ENCODE measurements around the gene PRR23E.

PRR23E gene

DNA sequence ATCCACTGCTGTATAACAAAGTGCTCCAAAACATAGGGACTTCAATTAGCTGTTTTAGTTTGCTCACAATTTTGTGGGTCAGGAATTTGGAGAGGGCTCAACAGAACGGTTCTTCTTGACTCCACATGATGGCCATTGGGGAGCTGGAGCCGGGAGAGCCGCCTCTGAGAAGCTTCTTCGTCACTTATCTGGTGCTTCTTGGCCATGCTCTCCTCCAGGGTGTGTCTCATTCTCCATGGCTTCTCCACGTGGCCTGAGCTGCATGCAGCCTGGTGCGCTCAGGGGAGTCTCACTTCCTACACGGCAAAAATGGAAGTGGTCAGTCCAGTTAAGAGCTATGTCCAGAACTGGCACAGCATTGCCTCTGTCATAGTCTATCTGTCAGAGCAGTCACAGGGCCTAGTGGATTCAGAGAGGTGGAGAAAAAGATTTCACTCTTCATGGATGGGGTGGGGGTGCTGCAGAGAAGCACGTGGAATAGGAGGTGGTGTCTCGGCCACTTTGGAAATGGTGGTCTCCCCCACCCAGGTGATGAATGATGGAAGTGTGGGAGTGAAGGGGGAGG, 26.3 kb upstream of the PRR23E start:
- H3K4me3 ChIP-seq (ENCODE audit: low read length) = no peak overlapping the region
- H3K4me1 ChIP-seq (ENCODE audit: insufficient read depth, low read length) = no peaks in the 10 kb centered on the region
- H3K27ac ChIP-seq (ENCODE audit: low read length) = no peak overlapping the region
- H3K27me3 ChIP-seq (ENCODE audit: insufficient read depth, low read length) = no peaks in the 10 kb centered on the region
- H3K36me3 ChIP-seq (ENCODE audit: insufficient read depth, low read depth, low read length) = no peaks in the 10 kb centered on the region
- H3K9me3 ChIP-seq (ENCODE audit: insufficient read depth, low read depth, low read length) = no peaks in the 10 kb centered on the region
- H3K9ac ChIP-seq (ENCODE audit: low read depth, low read length) = no peak overlapping the region

DNA sequence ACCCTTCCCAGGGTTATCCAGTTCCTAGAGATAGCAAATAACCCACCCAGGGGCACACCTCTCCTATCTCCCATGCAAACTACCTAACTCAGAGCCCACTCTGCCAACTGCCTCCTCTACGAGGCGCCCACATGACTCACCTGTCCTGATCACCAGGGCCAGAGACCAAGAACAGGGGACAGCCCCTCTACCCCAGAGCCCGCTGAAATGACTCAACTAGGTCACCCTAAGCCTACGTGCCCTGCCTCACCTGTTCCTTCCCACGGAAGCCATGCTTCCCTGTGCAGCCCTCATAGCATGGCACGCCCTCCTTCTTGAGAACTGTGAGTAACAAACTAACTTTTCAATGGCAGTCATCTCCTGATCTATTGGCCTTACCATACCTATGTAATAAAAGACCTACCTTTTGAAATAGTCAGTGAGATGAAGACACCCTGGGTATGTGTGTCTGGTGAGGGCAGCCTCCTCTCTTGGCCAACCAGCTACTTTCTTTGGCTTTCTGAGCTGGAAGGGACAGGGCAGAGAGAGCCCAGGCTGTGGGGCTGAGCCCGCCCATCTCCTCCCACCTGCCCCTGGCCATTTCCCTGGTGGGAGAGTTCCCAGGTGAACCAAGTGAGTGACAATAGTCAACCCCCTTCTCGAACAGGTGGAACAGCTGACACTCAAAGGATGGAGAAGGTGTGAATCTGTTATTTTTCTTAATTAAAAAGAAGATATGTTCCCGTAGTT, 25.5 kb upstream of the PRR23E start:
- no peaks in the 10 kb centered on the region for H3K36me3 ChIP-seq (ENCODE audit: insufficient read depth, low read depth, low read length)

DNA sequence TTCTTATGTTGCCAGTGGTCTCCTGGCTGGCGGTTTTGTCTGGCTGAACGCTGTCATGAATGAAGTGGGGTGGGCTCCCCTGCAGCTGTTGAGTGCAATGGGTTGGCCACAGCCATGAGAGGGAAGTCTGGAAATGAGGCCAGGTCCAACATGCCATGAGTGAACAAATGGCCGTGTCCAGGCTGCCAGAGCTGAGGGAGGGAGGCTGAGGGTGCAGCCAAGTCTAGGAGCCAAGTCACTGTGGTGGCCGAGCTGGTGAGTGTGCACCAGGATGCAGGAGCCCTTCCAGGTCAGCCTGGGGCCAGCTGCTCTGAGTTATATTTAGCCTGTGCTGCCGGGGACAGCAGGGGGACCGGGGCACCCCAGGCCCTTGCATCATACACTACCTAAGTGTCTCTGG, 24.7 kb upstream of the PRR23E start:
- no peak overlapping the region for H3K9ac ChIP-seq (ENCODE audit: low read depth, low read length)

More for the DNA sequence above, 25.5 kb upstream of the PRR23E start:
- no peak overlapping the region for H3K27ac ChIP-seq (ENCODE audit: low read length)
- H3K9me3 ChIP-seq (ENCODE audit: insufficient read depth, low read depth, low read length) = no peaks in the 10 kb centered on the region
- H3K9ac ChIP-seq (ENCODE audit: low read depth, low read length) = no peak overlapping the region
- H3K4me1 ChIP-seq (ENCODE audit: insufficient read depth, low read length) = no peaks in the 10 kb centered on the region
- no peak overlapping the region for H3K4me3 ChIP-seq (ENCODE audit: low read length)
- no peaks in the 10 kb centered on the region for H3K27me3 ChIP-seq (ENCODE audit: insufficient read depth, low read length)

DNA sequence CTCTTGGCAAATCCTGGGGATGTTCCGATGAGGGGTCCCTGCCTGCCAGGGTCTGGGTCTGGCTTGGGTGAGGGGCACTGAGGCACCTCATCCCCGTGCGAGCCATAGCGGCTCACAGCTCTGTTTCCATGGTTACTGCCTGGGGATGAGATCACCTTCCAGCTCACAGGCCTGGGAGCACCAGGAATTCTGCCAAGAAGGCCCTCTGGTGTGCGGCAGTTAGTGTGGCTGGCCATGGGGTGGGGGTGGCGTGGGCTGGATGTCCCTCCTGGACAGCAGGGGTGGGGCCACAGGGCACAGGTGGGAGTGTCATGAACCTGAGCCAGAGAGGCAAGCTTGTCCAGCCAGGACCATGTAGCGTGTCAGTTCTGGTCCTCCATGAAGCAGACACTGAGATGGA, 22.1 kb upstream of the PRR23E start:
- Histone ChIP-seq H3K4me3 (ENCODE audit: low read length) (no peak overlapping the region), H3K36me3 (ENCODE audit: insufficient read depth, low read depth, low read length) (no peaks in the 10 kb centered on the region), H3K27me3 (ENCODE audit: insufficient read depth, low read length) (no peaks in the 10 kb centered on the region), H3K4me1 (ENCODE audit: insufficient read depth, low read length) (no peaks in the 10 kb centered on the region), H3K27ac (ENCODE audit: low read length) (no peak overlapping the region), H3K9ac (ENCODE audit: low read depth, low read length) (no peak overlapping the region), H3K9me3 (ENCODE audit: insufficient read depth, low read depth, low read length) (no peaks in the 10 kb centered on the region)

More for the DNA sequence above, 24.7 kb upstream of the PRR23E start:
- Histone ChIP-seq H3K9me3 (ENCODE audit: insufficient read depth, low read depth, low read length) (no peaks in the 10 kb centered on the region), H3K27me3 (ENCODE audit: insufficient read depth, low read length) (no peaks in the 10 kb centered on the region), H3K4me3 (ENCODE audit: low read length) (no peak overlapping the region), H3K4me1 (ENCODE audit: insufficient read depth, low read length) (no peaks in the 10 kb centered on the region), H3K27ac (ENCODE audit: low read length) (no peak overlapping the region), H3K36me3 (ENCODE audit: insufficient read depth, low read depth, low read length) (no peaks in the 10 kb centered on the region)

DNA sequence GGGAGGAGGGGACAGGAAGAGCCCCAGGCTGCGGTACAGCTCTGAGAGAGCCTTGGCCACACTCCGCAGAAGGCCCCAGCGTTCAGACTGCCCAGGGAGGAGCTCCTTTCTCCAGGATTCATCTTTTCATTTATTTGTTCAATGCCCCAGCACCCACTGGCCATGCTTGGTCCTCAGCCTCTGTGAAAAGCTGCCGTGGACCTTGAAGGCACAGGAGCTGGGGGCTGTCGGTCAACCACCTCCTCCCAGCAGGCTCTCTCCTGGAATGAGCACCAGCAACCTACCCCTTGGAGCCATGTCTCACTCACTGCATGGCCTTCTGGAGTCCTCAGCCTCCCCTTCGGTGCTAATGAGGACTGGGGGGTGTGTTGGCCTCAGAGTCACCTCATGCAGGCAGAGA, 21.6 kb upstream of the PRR23E start:
- H3K9me3 ChIP-seq (ENCODE audit: insufficient read depth, low read depth, low read length) = no peaks in the 10 kb centered on the region

DNA sequence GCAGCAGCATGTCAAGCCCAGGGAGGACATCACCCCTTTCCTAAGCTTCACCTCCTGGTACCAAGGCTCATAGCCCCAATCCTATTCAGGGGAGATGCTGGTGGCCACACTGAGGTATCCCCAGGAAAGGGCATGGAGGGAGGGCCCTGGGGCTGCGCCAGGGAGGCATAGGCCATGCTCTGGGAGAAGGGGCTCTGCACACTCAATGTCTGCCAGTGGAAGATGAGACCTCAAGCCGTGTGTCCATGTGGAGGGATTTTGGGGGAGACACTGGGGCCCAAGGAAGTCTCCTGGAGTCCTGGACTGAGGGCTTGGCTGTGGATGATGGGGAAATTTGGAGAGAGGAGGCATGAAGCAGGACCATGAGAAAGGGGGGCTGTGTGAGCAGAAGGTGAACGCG, 21.2 kb upstream of the PRR23E start:
- H3K4me3 ChIP-seq (ENCODE audit: low read length) = no peak overlapping the region
- H3K9ac ChIP-seq (ENCODE audit: low read depth, low read length) = no peak overlapping the region
- no peaks in the 10 kb centered on the region for H3K36me3 ChIP-seq (ENCODE audit: insufficient read depth, low read depth, low read length)
- no peak overlapping the region for H3K27ac ChIP-seq (ENCODE audit: low read length)
- no peaks in the 10 kb centered on the region for H3K9me3 ChIP-seq (ENCODE audit: insufficient read depth, low read depth, low read length)
- no peaks in the 10 kb centered on the region for H3K4me1 ChIP-seq (ENCODE audit: insufficient read depth, low read length)
- no peaks in the 10 kb centered on the region for H3K27me3 ChIP-seq (ENCODE audit: insufficient read depth, low read length)

More for the DNA sequence above, 21.6 kb upstream of the PRR23E start:
- H3K9ac ChIP-seq (ENCODE audit: low read depth, low read length) = no peak overlapping the region
- H3K36me3 ChIP-seq (ENCODE audit: insufficient read depth, low read depth, low read length) = no peaks in the 10 kb centered on the region
- no peaks in the 10 kb centered on the region for H3K4me1 ChIP-seq (ENCODE audit: insufficient read depth, low read length)
- no peak overlapping the region for H3K4me3 ChIP-seq (ENCODE audit: low read length)
- H3K27ac ChIP-seq (ENCODE audit: low read length) = no peak overlapping the region
- no peaks in the 10 kb centered on the region for H3K27me3 ChIP-seq (ENCODE audit: insufficient read depth, low read length)

DNA sequence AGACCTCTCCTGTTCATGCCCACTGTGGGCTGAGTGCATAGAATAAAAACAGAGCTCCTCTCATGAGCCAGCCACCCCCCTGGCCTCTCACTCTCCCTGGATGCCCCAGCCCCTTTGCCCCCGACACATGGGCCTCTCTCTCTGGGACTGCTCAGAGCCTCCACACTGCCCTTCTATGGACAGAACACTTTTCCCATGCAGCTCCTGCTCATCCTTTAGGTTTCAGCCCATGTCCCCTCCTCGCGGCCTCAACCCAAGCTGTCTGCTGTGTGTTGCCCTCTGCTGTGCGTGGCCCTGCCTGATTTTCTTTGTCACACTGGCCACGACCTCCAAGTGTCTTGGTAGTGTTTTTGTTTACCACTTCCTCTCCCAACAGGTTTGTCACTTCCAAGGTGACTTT, 20.7 kb upstream of the PRR23E start:
- no peaks in the 10 kb centered on the region for H3K36me3 ChIP-seq (ENCODE audit: insufficient read depth, low read depth, low read length)
- H3K4me3 ChIP-seq (ENCODE audit: low read length) = no peak overlapping the region
- H3K4me1 ChIP-seq (ENCODE audit: insufficient read depth, low read length) = no peaks in the 10 kb centered on the region
- H3K9ac ChIP-seq (ENCODE audit: low read depth, low read length) = no peak overlapping the region
- H3K27me3 ChIP-seq (ENCODE audit: insufficient read depth, low read length) = no peaks in the 10 kb centered on the region
- H3K27ac ChIP-seq (ENCODE audit: low read length) = no peak overlapping the region
- H3K9me3 ChIP-seq (ENCODE audit: insufficient read depth, low read depth, low read length) = no peaks in the 10 kb centered on the region

DNA sequence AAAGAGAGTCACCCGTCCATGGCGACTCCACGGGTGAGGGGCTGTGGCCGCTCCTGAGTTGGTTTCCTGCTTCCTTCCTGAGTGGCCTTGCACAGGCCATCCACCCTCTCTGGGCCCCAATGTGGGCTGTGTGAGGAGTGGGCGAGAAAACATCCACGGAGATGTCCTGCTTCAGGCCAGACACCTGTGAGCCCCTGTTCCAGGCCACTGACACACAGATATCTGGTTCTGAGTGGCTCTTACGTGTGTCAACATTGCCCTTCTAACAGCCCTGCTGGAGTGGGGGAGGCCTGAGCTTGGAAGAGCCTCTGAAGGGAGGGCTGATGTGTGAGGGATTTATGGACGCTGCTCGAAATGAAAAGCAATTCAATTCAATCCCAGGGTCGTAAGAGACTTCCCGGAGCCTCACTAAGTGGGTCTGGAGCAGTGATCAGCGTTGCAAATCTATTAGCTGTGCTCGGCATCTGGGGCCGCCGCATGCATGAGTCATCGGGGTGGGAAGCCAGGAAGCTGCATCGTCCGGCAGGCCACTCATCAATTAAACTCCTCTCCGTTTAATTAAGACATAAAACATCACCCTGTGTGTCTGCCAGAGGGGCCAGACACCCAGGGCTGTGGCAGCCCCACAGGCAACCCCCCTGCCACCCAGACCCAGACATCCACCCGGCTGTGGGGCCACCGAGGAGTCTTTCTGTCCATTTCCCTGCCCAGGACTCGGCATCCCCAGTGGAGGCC, 20.0 kb upstream of the PRR23E start:
- Histone ChIP-seq H3K27ac (ENCODE audit: low read length) (no peak overlapping the region), H3K4me3 (ENCODE audit: low read length) (no peak overlapping the region), H3K4me1 (ENCODE audit: insufficient read depth, low read length) (no peaks in the 10 kb centered on the region), H3K9ac (ENCODE audit: low read depth, low read length) (no peak overlapping the region), H3K27me3 (ENCODE audit: insufficient read depth, low read length) (no peaks in the 10 kb centered on the region), H3K9me3 (ENCODE audit: insufficient read depth, low read depth, low read length) (no peaks in the 10 kb centered on the region), H3K36me3 (ENCODE audit: insufficient read depth, low read depth, low read length) (no peaks in the 10 kb centered on the region)

DNA sequence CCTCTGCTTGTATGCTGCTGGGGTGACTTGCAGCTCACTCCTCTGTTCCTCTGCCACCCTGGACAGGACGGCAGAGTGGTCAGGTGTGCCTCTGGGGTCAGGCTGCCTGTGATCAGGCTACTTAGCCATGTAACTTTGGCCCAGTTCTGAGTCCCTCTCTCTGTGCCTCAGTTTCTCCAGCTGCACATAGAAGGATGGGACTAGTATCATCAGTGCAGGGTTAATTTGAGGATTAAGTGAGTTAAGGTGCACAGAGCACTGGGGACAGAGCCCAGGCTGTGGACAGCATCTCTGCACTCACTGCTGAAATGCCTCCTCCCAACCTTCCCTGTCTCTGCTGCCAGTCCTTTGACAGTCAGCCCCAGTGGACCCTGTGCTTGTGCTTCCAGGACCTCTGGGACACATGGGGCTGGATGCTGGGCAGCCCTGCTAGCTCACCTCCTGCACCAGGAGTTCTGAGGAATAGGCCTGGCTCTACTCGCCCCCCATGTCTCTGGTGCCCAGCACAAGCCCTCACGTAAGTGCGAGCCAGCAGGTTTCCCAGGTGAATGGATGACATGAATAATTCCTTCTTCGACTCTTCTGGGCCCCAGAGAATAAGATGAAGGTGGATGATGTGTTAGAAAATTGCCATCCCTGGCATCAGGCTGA, 19.3 kb upstream of the PRR23E start:
- Histone ChIP-seq H3K9ac (ENCODE audit: low read depth, low read length) (no peak overlapping the region), H3K27ac (ENCODE audit: low read length) (no peak overlapping the region), H3K36me3 (ENCODE audit: insufficient read depth, low read depth, low read length) (no peaks in the 10 kb centered on the region), H3K4me3 (ENCODE audit: low read length) (no peak overlapping the region), H3K27me3 (ENCODE audit: insufficient read depth, low read length) (no peaks in the 10 kb centered on the region), H3K9me3 (ENCODE audit: insufficient read depth, low read depth, low read length) (no peaks in the 10 kb centered on the region; the same call in 1 of the 2 replicates), H3K4me1 (ENCODE audit: insufficient read depth, low read length) (no peaks in the 10 kb centered on the region)

DNA sequence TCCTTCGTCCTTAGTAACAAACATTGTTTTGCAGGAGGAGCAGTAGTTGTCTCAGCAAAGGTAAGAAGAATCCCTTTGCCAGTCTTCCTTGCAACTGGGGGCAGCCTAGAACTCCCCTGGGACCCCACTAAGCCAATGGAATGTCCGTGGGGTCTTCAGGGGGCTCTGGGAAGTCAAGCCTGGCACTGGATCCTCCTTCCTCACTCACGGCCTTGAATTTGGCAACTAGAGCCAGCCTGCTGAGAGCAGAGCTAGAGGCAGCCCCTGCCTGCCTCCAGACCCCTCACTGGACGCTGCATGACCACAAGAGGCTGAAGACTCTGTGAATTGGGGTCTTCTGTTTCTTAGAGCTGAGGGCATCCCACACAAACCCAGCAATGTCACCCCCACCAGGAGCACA, 18.6 kb upstream of the PRR23E start:
- H3K27ac ChIP-seq (ENCODE audit: low read length) = no peak overlapping the region
- H3K4me1 ChIP-seq (ENCODE audit: insufficient read depth, low read length) = no peaks in the 10 kb centered on the region
- no peak overlapping the region for H3K4me3 ChIP-seq (ENCODE audit: low read length)
- no peaks in the 10 kb centered on the region for H3K27me3 ChIP-seq (ENCODE audit: insufficient read depth, low read length)
- H3K36me3 ChIP-seq (ENCODE audit: insufficient read depth, low read depth, low read length) = no peaks in the 10 kb centered on the region
- H3K9me3 ChIP-seq (ENCODE audit: insufficient read depth, low read depth, low read length) = no peaks in the 10 kb centered on the region; the same call in 1 of the 2 replicates
- no peak overlapping the region for H3K9ac ChIP-seq (ENCODE audit: low read depth, low read length)

DNA sequence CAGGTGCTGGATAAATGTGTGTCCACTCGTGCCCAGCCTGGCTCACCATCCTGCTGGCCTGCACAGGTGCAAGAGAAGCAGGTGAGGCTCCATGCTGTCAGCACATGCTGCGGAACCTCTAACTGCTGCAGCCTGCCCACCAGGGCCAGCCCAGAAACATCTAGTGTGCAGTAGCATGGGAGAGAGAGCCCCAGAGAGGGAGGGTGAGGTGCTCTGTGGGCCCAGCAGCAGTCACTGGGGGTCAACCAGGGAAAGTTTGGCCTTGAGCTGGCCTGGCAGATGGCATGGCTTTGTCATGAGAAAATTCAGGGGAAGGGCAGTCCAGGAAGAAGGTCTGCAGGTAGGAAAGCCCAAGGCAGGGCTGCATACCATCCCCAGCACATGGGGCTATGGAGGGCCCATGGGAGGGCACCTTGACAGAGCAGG, 18.2 kb upstream of the PRR23E start:
- H3K27me3 ChIP-seq (ENCODE audit: insufficient read depth, low read length) = no peaks in the 10 kb centered on the region
- no peaks in the 10 kb centered on the region for H3K36me3 ChIP-seq (ENCODE audit: insufficient read depth, low read depth, low read length)
- no peak overlapping the region for H3K4me3 ChIP-seq (ENCODE audit: low read length)
- H3K9me3 ChIP-seq (ENCODE audit: insufficient read depth, low read depth, low read length) = no peaks in the 10 kb centered on the region; the same call in 1 of the 2 replicates
- no peaks in the 10 kb centered on the region for H3K4me1 ChIP-seq (ENCODE audit: insufficient read depth, low read length)
- no peak overlapping the region for H3K27ac ChIP-seq (ENCODE audit: low read length)
- H3K9ac ChIP-seq (ENCODE audit: low read depth, low read length) = no peak overlapping the region

Data from iPS-20b (cell line).